GM15510 (cell line): ENCODE results near the gene B4GALT7.
A peak's percentile ranks its signal among the peaks of the same experiment; 100 is the strongest.

Source experiments
- POLR2A ChIP-seq: IDR thresholded peaks from 3 replicates; pipeline ENCODE4 v1.6.1; 2011; ENCODE audit warnings: borderline replicate concordance; ENCODE audit not compliant: insufficient read length; ENCODE audit errors: extremely low read depth

B4GALT7 gene

GRCh38 chr5:177604656-177605055 lies 4.7 kb downstream of the B4GALT7 start:
- TF ChIP-seq POLR2A = no peak

GRCh38 chr5:177605078-177605477 lies 5.1 kb downstream of the B4GALT7 start:
- no peak for TF ChIP-seq POLR2A

- TF ChIP-seq POLR2A = no peak
Measured at GRCh38 chr5:177605667-177606066, 5.7 kb downstream of the B4GALT7 start.

- TF ChIP-seq POLR2A = no peak
Measured at GRCh38 chr5:177606071-177607051, 6.4 kb downstream of the B4GALT7 start.

- no peak for TF ChIP-seq POLR2A
Measured at GRCh38 chr5:177607115-177607451, 7.2 kb downstream of the B4GALT7 start.

GRCh38 chr5:177607452-177608192 lies 7.7 kb downstream of the B4GALT7 start:
- no peak for TF ChIP-seq POLR2A

GRCh38 chr5:177608243-177609075 lies 8.5 kb downstream of the B4GALT7 start:
- no peak for TF ChIP-seq POLR2A

GRCh38 chr5:177609076-177610059 lies 9.4 kb downstream of the B4GALT7 start:
- no peak for TF ChIP-seq POLR2A

- TF ChIP-seq POLR2A = no peak
Measured at GRCh38 chr5:177610131-177610769, 10.3 kb downstream of the B4GALT7 start.

- no peak for TF ChIP-seq POLR2A
Measured at GRCh38 chr5:177610770-177611445, 11.0 kb downstream of the B4GALT7 start.

GRCh38 chr5:177611446-177612214 lies 11.7 kb downstream of the B4GALT7 start:
- TF ChIP-seq POLR2A = no peak

GRCh38 chr5:177612215-177612673 lies 12.3 kb downstream of the B4GALT7 start:
- peak; percentile 4 for TF ChIP-seq POLR2A
